Caco-2 (cell line): ENCODE measurements around the gene FAM184A. TPM values are rescaled to one million over a fixed set of nuclear protein-coding genes. Genes with fewer than 3 reads are reported as not detected.
A peak's percentile ranks its signal among the peaks of the same experiment; 100 is the strongest.

Experiments
- BruUV-seq: library from RNA; stranded (reverse); fragments of 400-500 nt; replicated peaks from 2 replicates; lab custom pipeline; 2021; lab: Mats Ljungman, UMichigan
- CTCF ChIA-PET: fragments of 300-600 bp; sonication (Branson Sonifier 250); formaldehyde crosslinking; loops from one replicate; lab custom pipeline; 2022; ENCODE audit warnings: antibody characterized with exemption; lab: Charles Lee
- POLR2A ChIA-PET: fragments of 300-600 bp; sonication (Branson Sonifier 250); formaldehyde crosslinking; loops from one replicate; lab custom pipeline; 2022; ENCODE audit warnings: antibody characterized with exemption; lab: Charles Lee
- DNase-seq, 2 experiments: peaks; one replicate each; pipeline versions ENCODE4 v3.0.0 to v3.0.0-alpha.2; 2020 to 2022
- H3K27me3 ChIP-seq: replicated peaks from 2 replicates; pipeline ENCODE4 v1.6.0; 2011; ENCODE audit warnings: low read length; ENCODE audit not compliant: control insufficient read depth, insufficient read depth
- H3K36me3 ChIP-seq: 2 replicates; pipeline ENCODE4 v1.5.1; 2011; ENCODE audit warnings: low read length; ENCODE audit not compliant: control insufficient read depth, insufficient read depth
- H3K4me1 ChIP-seq: fragments of 250-450 bp; sonication (Bioruptor Pico); 2 replicates; pipeline ENCODE4 v1.5.1; 2020; ENCODE audit warnings: mild to moderate bottlenecking
- H3K4me3 ChIP-seq: 2 replicates; pipeline ENCODE4 v1.5.1; 2011; ENCODE audit warnings: low read depth, mild to moderate bottlenecking, control low read depth, low read length
- H3K9me3 ChIP-seq: fragments of 250-450 bp; sonication (Bioruptor Pico); 2 replicates; pipeline ENCODE4 v1.5.1; 2020; ENCODE audit warnings: mild to moderate bottlenecking, moderate library complexity
- H3K27ac Mint-ChIP-seq: one replicate; pipeline ENCODE4 v1.8.0; 2022; ENCODE audit warnings: mixed read lengths; ENCODE audit not compliant: unreplicated experiment
- H3K27me3 Mint-ChIP-seq: one replicate; pipeline ENCODE4 v1.8.0; 2022; ENCODE audit warnings: mixed read lengths; ENCODE audit not compliant: insufficient read depth, unreplicated experiment
- H3K36me3 Mint-ChIP-seq: one replicate; pipeline ENCODE4 v1.8.0; 2022; ENCODE audit warnings: mild to moderate bottlenecking, mixed read lengths; ENCODE audit not compliant: insufficient read depth, unreplicated experiment
- H3K4me1 Mint-ChIP-seq: one replicate; pipeline ENCODE4 v1.8.0; 2022; ENCODE audit warnings: low read depth, mixed read lengths; ENCODE audit not compliant: unreplicated experiment
- H3K4me3 Mint-ChIP-seq: one replicate; pipeline ENCODE4 v1.8.0; 2022; ENCODE audit warnings: mild to moderate bottlenecking, moderate library complexity, mixed read lengths; ENCODE audit not compliant: unreplicated experiment
- H3K9me3 Mint-ChIP-seq: one replicate; pipeline ENCODE4 v1.8.0; 2022; ENCODE audit warnings: mixed read lengths; ENCODE audit not compliant: unreplicated experiment
- CTCF ChIP-seq, 2 experiments: fragments of 200-600 bp in 1 of 2; IDR thresholded peaks; 1 replicate in 1 of 2; 2 replicates in 1 of 2; pipeline versions ENCODE4 v1.5.1 to v1.8.0; 2011 to 2022; ENCODE audit warnings: antibody characterized with exemption in 1 of 2, control low read depth in 1 of 2, inconsistent platforms in 1 of 2, low read depth in 1 of 2, low read length in 1 of 2, mild to moderate bottlenecking in 1 of 2, moderate library complexity in 1 of 2; ENCODE audit not compliant: insufficient read depth in 1 of 2, severe bottlenecking in 1 of 2, unreplicated experiment in 1 of 2
- intact Hi-C: fragments of 100-400 bp; cut with micrococcal nuclease; formaldehyde crosslinking; loops from one replicate; pipeline ENCODE4 v1.10.0; 2022; ENCODE audit not compliant: unreplicated experiment
- total RNA-seq: library from RNA; stranded (reverse); gene quantifications from 2 replicates; pipeline ENCODE4 v1.2.3, GENCODE V29; 2022

Gene FAM184A
- total RNA-seq, 1 experiment from 2014 or later, result 10.8 TPM

- intact Hi-C loops, result loop anchor here (10.0 kb wide), 2 partner anchors 109 to 379 kb away; partner anchors contain the start of genes FAM184A and MAN1A1
- Histone ChIP-seq H3K4me1 (0 out of 2 replicates have a peak, but pooled peaks cover 7% of the 10 kb centered on the region), H3K9me3 (peaks cover 2% of the 10 kb centered on the region; the same call in 1 of the 2 replicates), H3K27me3 (no peaks in the 10 kb centered on the region), H3K36me3 (no peaks in the 10 kb centered on the region), H3K4me3 (no peak overlapping the region)
- TF ChIP-seq CTCF (IDR thresholded peaks at IDR 0.05; ENCODE audit: insufficient read depth in 1 of 2, low read depth in 1 of 2, low read length in 1 of 2, severe bottlenecking in 1 of 2, unreplicated experiment in 1 of 2), result no peak
- DNase-seq, result peak in 1 of 2 experiments; percentile 8
- ChIA-PET CTCF (interaction anchor here (0.6 kb wide), 1 partner anchor 145 kb away, joined by 3 read pairs; no protein-coding TSS in a partner anchor), POLR2A (no interaction called here)
- Mint-ChIP-seq H3K4me1 (peaks cover 7% of the 10 kb centered on the region), H3K36me3 (no peaks in the 10 kb centered on the region), H3K4me3 (no peak overlapping the region), H3K27ac (no peak overlapping the region), H3K27me3 (no peaks in the 10 kb centered on the region), H3K9me3 (no peaks in the 10 kb centered on the region)
- BruUV-seq, result no TSS peak
Measured at GRCh38 chr6:118965371-118965770, 113.1 kb downstream of the FAM184A start.

GRCh38 chr6:118963003-118963402 is 115.5 kb downstream of the FAM184A start:
- Mint-ChIP-seq H3K4me3 (no peak overlapping the region), H3K4me1 (peaks cover 7% of the 10 kb centered on the region), H3K27me3 (no peaks in the 10 kb centered on the region), H3K9me3 (no peaks in the 10 kb centered on the region), H3K27ac (no peak overlapping the region), H3K36me3 (no peaks in the 10 kb centered on the region)
- DNase-seq, result no peak
- Histone ChIP-seq H3K9me3 (peaks cover 2% of the 10 kb centered on the region; the same call in 1 of the 2 replicates), H3K4me1 (0 out of 2 replicates have a peak, but pooled peaks cover 7% of the 10 kb centered on the region), H3K4me3 (no peak overlapping the region), H3K27me3 (no peaks in the 10 kb centered on the region), H3K36me3 (no peaks in the 10 kb centered on the region)
- intact Hi-C loops, result loop anchor here (10.0 kb wide), 2 partner anchors 112 to 382 kb away; partner anchors contain the start of genes FAM184A and MAN1A1
- ChIA-PET POLR2A (no interaction called here), CTCF (interaction anchor here (1.5 kb wide), 1 partner anchor 148 kb away, joined by 7 read pairs; no protein-coding TSS in a partner anchor)
- TF ChIP-seq CTCF (IDR thresholded peaks at IDR 0.05; ENCODE audit: insufficient read depth in 1 of 2, low read depth in 1 of 2, low read length in 1 of 2, severe bottlenecking in 1 of 2, unreplicated experiment in 1 of 2), result peak in 1 of 2 experiments; percentile 20
- no TSS peak for BruUV-seq

- Mint-ChIP-seq H3K4me3 (no peak overlapping the region), H3K27ac (no peak overlapping the region), H3K4me1 (peaks cover 7% of the 10 kb centered on the region), H3K9me3 (no peaks in the 10 kb centered on the region), H3K27me3 (no peaks in the 10 kb centered on the region), H3K36me3 (no peaks in the 10 kb centered on the region)
- Histone ChIP-seq H3K9me3 (peaks cover 2% of the 10 kb centered on the region; the same call in 1 of the 2 replicates), H3K4me1 (no peaks in the 10 kb centered on the region), H3K4me3 (no peak overlapping the region), H3K27me3 (no peaks in the 10 kb centered on the region), H3K36me3 (no peaks in the 10 kb centered on the region)
- DNase-seq, result no peak
- no TSS peak for BruUV-seq
- POLR2A ChIA-PET, result no interaction called here
- intact Hi-C loops, result loop anchor here (10.0 kb wide), 2 partner anchors 115 to 385 kb away; partner anchors contain the start of genes FAM184A and MAN1A1
- CTCF ChIA-PET, result interaction anchor here (0.8 kb wide), 1 partner anchor 170 kb away, joined by 4 read pairs; no protein-coding TSS in a partner anchor
- TF ChIP-seq CTCF (IDR thresholded peaks at IDR 0.05; ENCODE audit: insufficient read depth in 1 of 2, low read depth in 1 of 2, low read length in 1 of 2, severe bottlenecking in 1 of 2, unreplicated experiment in 1 of 2), result no peak
Measured at GRCh38 chr6:118959903-118960302, 118.6 kb downstream of the FAM184A start.
